Kidney (tissue), 14 donors: ENCODE measurements around the gene NUDT3. TPM values are rescaled to one million over a fixed set of nuclear protein-coding genes. Genes with fewer than 3 reads are reported as not detected.

ENCODE experiments used
- DNase-seq, 5 donors: peaks; one replicate each; pipeline ENCODE4 v3.0.0-alpha.2; 2013 to 2020
- FAIRE-seq: peaks from 2 replicates; lab custom pipeline; 2012; peaks lifted over from hg19 to GRCh38; lab: Jason Lieb, UNC
- H3K27ac ChIP-seq, 2 donors: one replicate each; pipeline ENCODE4 v1.7.0; 2013; ENCODE audit warnings: low read depth in 2 of 2, low read length in 2 of 2, inconsistent platforms in 1 of 2
- H3K27me3 ChIP-seq: one replicate; pipeline ENCODE4 v1.7.1; 2013; ENCODE audit warnings: low read length, inconsistent platforms; ENCODE audit not compliant: control insufficient read depth, insufficient read depth
- H3K36me3 ChIP-seq, 3 donors: one replicate each; pipeline versions ENCODE4 v1.7.0 to v1.7.1; 2013; ENCODE audit warnings: low read length in 3 of 3, control low read depth in 1 of 3, inconsistent platforms in 1 of 3; ENCODE audit not compliant: insufficient read depth in 3 of 3, control insufficient read depth in 2 of 3
- H3K4me1 ChIP-seq, 3 donors: one replicate each; pipeline versions ENCODE4 v1.7.0 to v1.7.1; 2013; ENCODE audit warnings: low read length in 3 of 3, inconsistent platforms in 1 of 3, low read depth in 1 of 3; ENCODE audit not compliant: control insufficient read depth in 2 of 3, insufficient read depth in 2 of 3
- H3K4me3 ChIP-seq, 3 donors: one replicate each; pipeline versions ENCODE4 v1.7.0 to v1.8.1; 2013; ENCODE audit warnings: low read length in 3 of 3, control low read depth in 1 of 3, inconsistent platforms in 1 of 3
- H3K9ac ChIP-seq, 3 donors: one replicate each; pipeline versions ENCODE4 v1.7.0 to v1.7.1; 2013; ENCODE audit warnings: low read length in 3 of 3, control low read depth in 1 of 3, inconsistent platforms in 1 of 3
- H3K9me3 ChIP-seq, 3 donors: one replicate each; pipeline versions ENCODE4 v1.7.0 to v1.7.1; 2013; ENCODE audit warnings: low read length in 3 of 3, control low read depth in 1 of 3, inconsistent platforms in 1 of 3; ENCODE audit not compliant: control insufficient read depth in 2 of 3, insufficient read depth in 1 of 3
- CTCF ChIP-seq: IDR thresholded peaks from 3 replicates; pipeline ENCODE4 v1.5.1; 2012; ENCODE audit warnings: mild to moderate bottlenecking, moderate library complexity, borderline replicate concordance; ENCODE audit not compliant: insufficient read depth; ENCODE audit errors: extremely low read depth
- intact Hi-C: fragments of 100-400 bp; cut with DNase I; formaldehyde crosslinking; loops from one replicate; pipeline ENCODE4 v1.11.1; 2022
- polyA plus RNA-seq: library from polyadenylated mRNA; stranded (reverse); fragments of 350-450 nt; fragmentation: Illumina TruSeq; extraction: RNeasy Lipid Tissue Mini Kit (QIAGEN cat#74804); gene quantifications from one replicate; pipeline ENCODE4 v1.2.3, GENCODE V29; 2014; ENCODE audit warnings: low read depth, low replicate concordance; ENCODE audit not compliant: insufficient read depth
- total RNA-seq: library from RNA; stranded (reverse); fragmentation: NEBNext Ultra II Directional; extraction: Animal tissue kit (Norgen Biotek cat#: 25700); gene quantifications from one replicate; pipeline ENCODE4 v1.2.1, GENCODE V29; 2021
- donor health status: control.
- donor health status: control.
- donor health status: control.
- donor health status: control.
- donor health status: control.
- donor health status: DM: yes; HTN: yes; CAD: no.
- donor health status: Normal renal cell carcinoma (clear cell type).

NUDT3 gene
- total and polyA plus RNA-seq, 2 donors from 2014 or later = 17.7 to 53.8 TPM

- Histone ChIP-seq H3K9ac (no peak overlapping the region), H3K27ac (no peak overlapping the region), H3K4me1 (peaks cover 0 to 5% (median 4%) of the 10 kb centered on the region in 3 donors), H3K36me3 (no peaks in the 10 kb centered on the region), H3K4me3 (no peak overlapping the region), H3K9me3 (no peaks in the 10 kb centered on the region), H3K27me3 (no peaks in the 10 kb centered on the region)
- FAIRE-seq (no peak), DNase-seq (no peak)
- TF ChIP-seq CTCF = no peak
- intact Hi-C loops = no loop called here
These were observed 80.2 kb downstream of the NUDT3 start for GRCh38 chr6:34312259-34312658.

DNA sequence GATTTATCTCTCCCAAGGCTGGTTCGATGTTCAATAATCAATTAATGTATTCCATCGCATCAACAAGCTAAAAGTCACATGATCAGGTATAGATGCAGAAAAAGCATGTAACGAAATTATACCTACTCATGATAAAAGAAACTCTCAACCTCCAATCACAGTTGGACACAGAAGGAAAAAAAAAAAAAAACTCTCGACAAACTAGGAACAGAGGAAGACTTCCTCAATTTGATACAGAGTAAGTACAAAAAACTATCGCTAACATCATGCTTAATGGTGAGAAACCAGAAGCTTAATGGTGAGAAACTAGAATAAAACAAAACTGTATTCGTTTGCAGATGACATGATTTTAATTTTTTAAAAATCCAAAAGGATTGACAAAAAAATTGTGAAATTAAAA lies 81.7 kb downstream of the NUDT3 start:
- TF ChIP-seq CTCF = no peak
- H3K36me3 ChIP-seq = no peaks in the 10 kb centered on the region
- no peak for FAIRE-seq
- no peak overlapping the region for H3K27ac ChIP-seq
- DNase-seq = no peak
- no peaks in the 10 kb centered on the region for H3K9me3 ChIP-seq
- H3K4me1 ChIP-seq = peaks cover 0 to 4% (median 2%) of the 10 kb centered on the region in 3 donors
- H3K9ac ChIP-seq = no peak overlapping the region
- H3K4me3 ChIP-seq = no peak overlapping the region
- H3K27me3 ChIP-seq = no peaks in the 10 kb centered on the region
- intact Hi-C loops = no loop called here

GRCh38 chr6:34308483-34308882 lies 84.0 kb downstream of the NUDT3 start:
- no peaks in the 10 kb centered on the region for H3K36me3 ChIP-seq
- peaks cover 0 to 4% (median 2%) of the 10 kb centered on the region in 3 donors for H3K4me1 ChIP-seq
- no peak for DNase-seq
- TF ChIP-seq CTCF = no peak
- no peak overlapping the region for H3K27ac ChIP-seq
- no peaks in the 10 kb centered on the region for H3K9me3 ChIP-seq
- no peak for FAIRE-seq
- H3K27me3 ChIP-seq = no peaks in the 10 kb centered on the region
- intact Hi-C loops = no loop called here
- no peak overlapping the region for H3K4me3 ChIP-seq
- H3K9ac ChIP-seq = no peak overlapping the region
